LNCAP (cell line): Measurements from ENCODE around the gene BANP.

Experiments used
- TF ChIP-seq, protein P1 (sequence below): fragments of 450-650 bp; IDR thresholded peaks from 2 replicates; pipeline ENCODE4 v1.5.1; 2017; ENCODE audit warnings: mild to moderate bottlenecking

Gene BANP

DNA sequence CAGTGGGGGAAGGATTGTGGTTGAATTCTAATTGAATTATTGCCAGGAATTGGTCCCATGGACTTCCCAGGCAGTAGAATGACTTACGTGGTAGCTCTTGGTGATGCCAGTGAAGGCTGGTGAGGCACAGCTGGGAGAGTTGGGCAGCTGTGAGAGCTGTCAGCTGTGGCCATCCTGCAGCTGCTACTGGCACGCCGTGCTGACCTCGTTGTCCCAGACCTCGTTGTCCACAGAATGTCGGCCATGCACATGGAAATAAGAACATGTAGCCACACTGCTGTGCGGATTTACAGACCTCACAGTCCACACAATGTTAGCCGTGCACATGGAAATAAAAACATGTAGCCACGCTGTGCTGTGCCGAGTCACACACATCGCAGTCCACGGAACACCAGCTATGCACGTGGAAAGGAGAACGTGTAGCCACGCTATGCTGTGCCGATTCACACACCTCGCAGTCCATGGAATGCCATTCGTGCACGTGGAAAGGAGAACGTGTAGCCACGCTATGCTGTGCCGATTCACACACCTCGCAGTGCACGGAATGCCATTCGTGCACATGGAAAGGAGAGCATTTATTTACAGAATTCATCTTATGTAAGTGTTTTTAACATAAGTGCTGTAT lies 59.2 kb downstream of the BANP start:
- TF ChIP-seq, protein P1, sequence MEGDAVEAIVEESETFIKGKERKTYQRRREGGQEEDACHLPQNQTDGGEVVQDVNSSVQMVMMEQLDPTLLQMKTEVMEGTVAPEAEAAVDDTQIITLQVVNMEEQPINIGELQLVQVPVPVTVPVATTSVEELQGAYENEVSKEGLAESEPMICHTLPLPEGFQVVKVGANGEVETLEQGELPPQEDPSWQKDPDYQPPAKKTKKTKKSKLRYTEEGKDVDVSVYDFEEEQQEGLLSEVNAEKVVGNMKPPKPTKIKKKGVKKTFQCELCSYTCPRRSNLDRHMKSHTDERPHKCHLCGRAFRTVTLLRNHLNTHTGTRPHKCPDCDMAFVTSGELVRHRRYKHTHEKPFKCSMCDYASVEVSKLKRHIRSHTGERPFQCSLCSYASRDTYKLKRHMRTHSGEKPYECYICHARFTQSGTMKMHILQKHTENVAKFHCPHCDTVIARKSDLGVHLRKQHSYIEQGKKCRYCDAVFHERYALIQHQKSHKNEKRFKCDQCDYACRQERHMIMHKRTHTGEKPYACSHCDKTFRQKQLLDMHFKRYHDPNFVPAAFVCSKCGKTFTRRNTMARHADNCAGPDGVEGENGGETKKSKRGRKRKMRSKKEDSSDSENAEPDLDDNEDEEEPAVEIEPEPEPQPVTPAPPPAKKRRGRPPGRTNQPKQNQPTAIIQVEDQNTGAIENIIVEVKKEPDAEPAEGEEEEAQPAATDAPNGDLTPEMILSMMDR: no peak

DNA sequence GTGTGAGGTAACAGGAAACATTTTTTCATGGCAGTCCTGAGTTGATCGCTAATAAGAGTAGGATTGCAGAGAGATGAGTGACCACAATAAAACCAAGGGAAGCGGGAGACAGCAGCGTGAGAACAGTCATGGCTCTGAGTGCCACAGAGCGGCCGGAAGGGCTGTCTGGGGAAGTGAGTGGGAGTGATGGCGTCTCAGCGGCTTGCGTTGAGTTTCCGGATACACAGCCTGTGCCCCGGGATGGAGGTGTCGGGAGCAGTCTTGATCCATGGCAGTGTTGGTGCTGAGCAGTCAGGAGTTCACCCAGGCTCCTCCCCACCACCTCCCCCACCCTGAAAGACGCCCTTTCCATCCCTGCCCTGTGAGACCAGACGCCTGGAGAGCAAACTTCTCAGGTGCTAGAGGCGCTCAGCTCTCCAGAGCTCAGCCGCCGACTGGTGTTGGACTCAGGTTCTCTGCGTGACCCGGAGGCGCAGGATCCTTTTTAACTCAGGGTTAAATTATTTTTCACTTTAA lies 59.8 kb downstream of the BANP start:
- TF ChIP-seq, protein P1: no peak

DNA sequence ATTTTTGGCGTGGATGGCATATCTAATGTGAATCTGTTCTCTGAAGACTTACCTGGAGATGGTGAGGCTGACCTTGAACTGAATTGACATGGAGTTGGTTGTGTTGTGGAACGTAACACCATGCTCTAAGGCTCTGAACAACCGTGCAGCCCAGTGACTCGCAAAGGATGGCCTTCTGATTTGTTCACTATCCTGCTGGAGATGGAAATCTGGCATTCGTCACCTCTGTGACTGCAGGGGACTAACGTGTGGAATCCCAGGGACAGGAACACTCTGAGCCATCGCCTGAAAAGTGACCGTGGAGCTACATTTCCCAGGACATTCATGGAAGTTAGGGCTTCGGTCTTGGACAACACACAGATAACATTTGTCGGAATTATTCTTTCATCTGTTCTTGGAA lies 61.1 kb downstream of the BANP start:
- TF ChIP-seq, protein P1: no peak

DNA sequence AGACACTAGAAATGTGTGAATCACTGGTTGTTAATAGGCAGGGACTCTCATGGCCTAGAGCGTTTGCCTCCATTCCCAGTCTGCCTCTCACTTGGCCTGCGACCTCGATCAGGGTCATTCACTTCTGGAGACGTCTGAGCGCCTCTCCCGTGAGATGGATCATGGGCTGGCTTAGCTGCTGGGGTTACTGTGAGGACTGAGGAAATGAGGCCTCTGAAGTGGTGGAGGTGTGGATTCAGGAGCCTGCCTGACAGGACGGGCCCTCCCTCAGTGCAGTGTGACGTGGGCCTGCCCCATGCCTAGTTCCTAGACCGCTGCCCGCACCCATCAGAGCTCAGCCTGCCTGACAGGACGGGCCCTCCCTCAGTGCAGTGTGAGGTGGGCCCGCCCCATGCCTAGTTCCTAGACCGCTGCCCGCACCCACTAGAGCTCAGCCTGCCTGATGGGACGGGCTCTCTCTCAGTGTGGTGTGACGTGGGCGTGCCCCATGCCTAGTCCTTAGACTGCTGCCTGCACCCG lies 61.9 kb downstream of the BANP start:
- TF ChIP-seq, protein P1: no peak

DNA sequence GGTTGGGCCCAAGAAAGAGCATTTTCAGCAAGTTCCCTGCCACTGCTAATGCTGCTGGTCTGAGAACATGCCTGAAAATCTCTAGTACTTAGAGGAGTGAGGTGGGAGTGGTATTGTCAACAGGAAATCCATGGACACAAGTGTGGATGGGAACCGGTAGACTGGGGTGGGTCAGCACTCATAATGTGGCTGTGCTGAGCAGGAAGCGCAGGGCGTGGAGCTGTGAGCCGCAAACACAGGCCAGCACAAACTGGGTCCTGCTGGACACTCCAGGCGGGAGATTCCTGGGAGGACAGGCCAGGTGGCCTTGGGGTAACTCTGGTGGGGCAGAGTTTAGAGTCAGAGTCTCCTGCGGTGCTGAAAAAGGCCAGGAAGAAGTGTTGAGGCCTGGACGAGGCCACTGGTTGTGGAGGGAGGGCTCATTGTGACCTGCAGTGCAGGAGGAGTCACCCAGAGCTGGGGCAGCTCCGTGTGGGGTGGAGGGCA lies 62.6 kb downstream of the BANP start:
- TF ChIP-seq, protein P1: no peak

DNA sequence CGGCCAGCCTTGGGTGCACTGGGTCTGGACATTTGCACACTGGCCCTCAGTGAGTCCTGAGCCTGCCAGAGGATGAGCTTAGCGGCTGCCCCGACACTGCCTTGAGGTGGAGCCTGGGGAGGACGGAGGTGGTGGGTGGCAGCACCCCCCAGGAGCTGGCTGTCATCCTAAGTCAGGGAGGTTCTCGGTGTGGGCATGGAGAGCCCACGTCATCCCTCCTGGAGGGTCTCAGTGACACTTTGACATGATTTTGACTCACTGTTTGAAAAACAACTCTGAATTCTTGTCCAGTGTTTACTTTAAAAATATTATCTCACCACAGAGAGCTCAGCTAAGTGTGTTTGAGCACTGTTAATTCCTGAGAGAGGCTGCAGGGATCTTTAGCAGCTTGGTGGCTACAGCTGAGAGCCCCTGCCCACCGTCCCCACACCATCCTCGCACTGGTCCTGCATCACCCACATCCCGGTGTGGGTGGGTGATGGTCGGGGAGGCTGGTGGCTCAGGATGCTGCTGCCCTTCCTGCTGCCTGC lies 63.1 kb downstream of the BANP start:
- TF ChIP-seq, protein P1: no peak

DNA sequence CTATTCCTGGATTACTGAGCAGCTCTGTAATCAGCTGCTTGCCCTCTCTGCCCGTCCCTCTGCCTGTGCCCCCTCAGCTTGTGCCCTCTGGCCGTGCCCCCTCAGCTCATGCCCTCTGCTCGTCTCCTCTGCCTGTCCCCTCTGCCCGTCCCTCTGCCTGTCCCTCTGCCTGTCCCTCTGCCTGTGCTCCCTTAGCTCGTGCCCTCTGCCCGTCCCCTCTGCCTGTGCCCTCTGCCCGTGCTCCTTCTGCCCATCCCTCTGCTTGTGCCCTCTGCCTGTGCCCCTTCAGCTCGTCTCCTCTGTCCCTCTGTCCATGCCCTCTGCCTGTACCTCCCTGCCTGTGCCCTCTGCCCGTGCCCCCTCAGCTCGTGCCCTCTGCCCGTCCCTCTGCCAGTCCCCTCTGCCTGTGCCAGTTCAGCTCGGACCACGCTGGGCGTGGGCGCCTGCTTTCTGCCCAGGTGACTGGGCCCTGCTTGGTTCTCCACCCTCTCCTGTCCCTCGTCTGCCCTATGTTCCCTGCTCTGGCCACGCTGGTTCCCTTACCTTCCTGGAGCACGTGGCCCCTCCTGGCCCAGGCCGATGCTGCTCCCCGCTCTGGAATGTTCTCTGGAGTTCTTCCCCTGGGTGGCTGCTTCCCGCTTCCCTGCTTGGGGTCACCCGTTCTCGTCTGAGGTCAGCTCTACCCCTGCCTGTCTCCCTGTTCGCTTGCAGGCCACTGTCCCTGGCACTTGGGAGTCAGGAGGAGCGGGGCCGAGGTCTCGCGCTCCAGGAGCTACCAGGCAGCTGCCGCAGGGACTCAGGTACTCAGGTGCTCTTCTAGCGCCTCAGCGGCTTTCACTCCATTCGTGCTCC lies 63.9 kb downstream of the BANP start:
- TF ChIP-seq, protein P1: no peak
